ENCODE data around the gene FAM163B. TPM values are rescaled to one million over a fixed set of nuclear protein-coding genes. Genes with fewer than 3 reads are reported as not detected.

The FAM163B gene
- polyA plus RNA-seq, 1 experiment, result not detected

DNA sequence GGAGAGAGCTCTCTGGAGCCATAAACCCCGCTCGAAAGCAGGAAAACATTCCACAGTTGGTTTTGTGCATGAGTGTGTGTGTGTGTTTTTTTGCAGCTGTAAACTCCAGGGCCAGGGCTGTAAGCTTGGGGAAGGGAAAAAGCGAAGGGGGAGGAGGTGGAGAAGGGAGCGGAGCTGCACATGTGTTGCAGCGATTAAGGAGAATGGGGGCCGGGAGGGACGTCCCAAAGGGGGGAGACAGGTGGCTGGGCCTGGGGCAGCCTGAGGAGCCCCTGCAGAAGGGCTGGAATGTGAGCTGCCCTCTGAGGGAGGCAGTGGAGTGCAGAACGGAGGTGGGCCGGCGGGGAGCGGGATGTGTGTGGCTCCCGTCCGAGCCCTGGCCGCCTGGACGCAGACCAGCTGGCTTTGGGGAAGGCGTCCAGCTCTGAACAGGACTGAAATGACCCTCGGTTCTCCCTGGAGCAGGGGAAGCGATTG is 81.7 kb downstream of the FAM163B start:
- H3K27me3 ChIP-seq (ENCODE audit: control insufficient read depth, insufficient read depth, low read length), result peaks cover 25% of the 10 kb centered on the region
- H3K36me3 ChIP-seq (ENCODE audit: control insufficient read depth, insufficient read depth, low read length), result no peaks in the 10 kb centered on the region
- ChIA-PET POLR2A (no interaction called here), CTCF (interaction anchor here (1.1 kb wide), 1 partner anchor 41 kb away, joined by 3 read pairs; no protein-coding TSS in a partner anchor)
- TF ChIP-seq, protein P1, sequence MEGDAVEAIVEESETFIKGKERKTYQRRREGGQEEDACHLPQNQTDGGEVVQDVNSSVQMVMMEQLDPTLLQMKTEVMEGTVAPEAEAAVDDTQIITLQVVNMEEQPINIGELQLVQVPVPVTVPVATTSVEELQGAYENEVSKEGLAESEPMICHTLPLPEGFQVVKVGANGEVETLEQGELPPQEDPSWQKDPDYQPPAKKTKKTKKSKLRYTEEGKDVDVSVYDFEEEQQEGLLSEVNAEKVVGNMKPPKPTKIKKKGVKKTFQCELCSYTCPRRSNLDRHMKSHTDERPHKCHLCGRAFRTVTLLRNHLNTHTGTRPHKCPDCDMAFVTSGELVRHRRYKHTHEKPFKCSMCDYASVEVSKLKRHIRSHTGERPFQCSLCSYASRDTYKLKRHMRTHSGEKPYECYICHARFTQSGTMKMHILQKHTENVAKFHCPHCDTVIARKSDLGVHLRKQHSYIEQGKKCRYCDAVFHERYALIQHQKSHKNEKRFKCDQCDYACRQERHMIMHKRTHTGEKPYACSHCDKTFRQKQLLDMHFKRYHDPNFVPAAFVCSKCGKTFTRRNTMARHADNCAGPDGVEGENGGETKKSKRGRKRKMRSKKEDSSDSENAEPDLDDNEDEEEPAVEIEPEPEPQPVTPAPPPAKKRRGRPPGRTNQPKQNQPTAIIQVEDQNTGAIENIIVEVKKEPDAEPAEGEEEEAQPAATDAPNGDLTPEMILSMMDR (IDR thresholded peaks at IDR 0.05; ENCODE audit: insufficient read depth, low read depth, low read length), result no peak
- no peak overlapping the region for H3K4me3 ChIP-seq (ENCODE audit: low read depth, low read length)
- DNase-seq (ENCODE audit: low read depth), result no peak

Other genes starting within 250 kb of the FAM163B start
- 259 and 401 TPM in 2 replicates for gene SURF4, start 233.3 kb downstream of the FAM163B start, polyA plus RNA-seq (2011; rRNA removed)
- gene STKLD1, start 233.0 kb downstream of the FAM163B start, polyA plus RNA-seq (2011; rRNA removed), result 0.70 and 1.2 TPM in 2 replicates
- gene REXO4, start 191.4 kb downstream of the FAM163B start, polyA plus RNA-seq (2011; rRNA removed), result 22.7 and 24.0 TPM in 2 replicates
- gene ADAMTS13, start 187.0 kb downstream of the FAM163B start, polyA plus RNA-seq (2011; rRNA removed), result 1.3 and 2.4 TPM in 2 replicates
- gene CACFD1, start 149.4 kb downstream of the FAM163B start, polyA plus RNA-seq (2011; rRNA removed), result 15.8 and 19.1 TPM in 2 replicates
- gene SLC2A6, start 130.3 kb downstream of the FAM163B start, polyA plus RNA-seq (2011; rRNA removed), result 5.1 and 9.0 TPM in 2 replicates
- not detected in 2 replicates for gene MYMK, start 84.4 kb downstream of the FAM163B start, polyA plus RNA-seq (2011; rRNA removed)
- not detected in 2 replicates for gene ADAMTSL2, start 74.7 kb downstream of the FAM163B start, polyA plus RNA-seq (2011; rRNA removed)
- not detected in 2 replicates for gene DBH, start 27.0 kb upstream of the FAM163B start, polyA plus RNA-seq (2011; rRNA removed)
- 0.12 and 0.53 TPM in 2 replicates for gene SARDH, start 129.0 kb upstream of the FAM163B start, polyA plus RNA-seq (2011; rRNA removed)